H9 (cell line): ENCODE data around the gene NDP. TPM values are rescaled to one million over a fixed set of nuclear protein-coding genes. Genes with fewer than 3 reads are reported as not detected.

Experiments
- DNase-seq: peaks from one replicate; pipeline ENCODE4 v3.0.0-alpha.2; 2017
- H2AFZ ChIP-seq: one replicate; pipeline ENCODE4 v1.6.1; 2013; ENCODE audit warnings: mild to moderate bottlenecking, low read length, control low read depth, moderate library complexity
- H2AK5ac ChIP-seq: 2 replicates; pipeline ENCODE4 v1.6.1; 2013; ENCODE audit warnings: low read length, control low read depth, mixed read lengths; ENCODE audit not compliant: insufficient read length
- H2BK120ac ChIP-seq: one replicate; pipeline ENCODE4 v1.6.1; 2013; ENCODE audit warnings: low read depth, mild to moderate bottlenecking, low read length, control low read depth, inconsistent platforms; ENCODE audit not compliant: poor library complexity, severe bottlenecking
- H2BK12ac ChIP-seq: 2 replicates; pipeline ENCODE4 v1.6.1; 2013; ENCODE audit warnings: low read length, control low read depth, mixed read lengths, low read depth; ENCODE audit not compliant: insufficient read length
- H2BK15ac ChIP-seq: 2 replicates; pipeline ENCODE4 v1.6.1; 2013; ENCODE audit warnings: low read depth, low read length, control low read depth
- H2BK20ac ChIP-seq: one replicate; pipeline ENCODE4 v1.6.1; 2013; ENCODE audit warnings: low read depth, mild to moderate bottlenecking, low read length, control low read depth, inconsistent platforms; ENCODE audit not compliant: poor library complexity, severe bottlenecking
- H2BK5ac ChIP-seq: 2 replicates; pipeline ENCODE4 v1.6.1; 2013; ENCODE audit warnings: low read length, control low read depth, mixed read lengths; ENCODE audit not compliant: insufficient read length
- H3K14ac ChIP-seq: 2 replicates; pipeline ENCODE4 v1.6.1; 2013; ENCODE audit warnings: low read length, control low read depth; ENCODE audit not compliant: insufficient read depth
- H3K18ac ChIP-seq: 2 replicates; pipeline ENCODE4 v1.6.1; 2013; ENCODE audit warnings: low read depth, mild to moderate bottlenecking, mixed read lengths, low read length, control low read depth; ENCODE audit not compliant: insufficient read length
- H3K23ac ChIP-seq: 2 replicates; pipeline ENCODE4 v1.6.1; 2013; ENCODE audit warnings: low read length, control low read depth, mixed read lengths, low read depth; ENCODE audit not compliant: insufficient read length
- H3K23me2 ChIP-seq: 2 replicates; pipeline ENCODE4 v1.6.1; 2013; ENCODE audit warnings: low read depth, mild to moderate bottlenecking, mixed read lengths, low read length, control low read depth; ENCODE audit not compliant: insufficient read length, poor library complexity, severe bottlenecking
- H3K27ac ChIP-seq: 2 replicates; pipeline ENCODE4 v1.5.1; 2013; ENCODE audit warnings: low read length, control low read depth, mixed read lengths, low read depth; ENCODE audit not compliant: insufficient read length
- H3K27me3 ChIP-seq: 2 replicates; pipeline ENCODE4 v1.6.1; 2013; ENCODE audit warnings: low read length, control low read depth, inconsistent platforms; ENCODE audit not compliant: insufficient read depth
- H3K4ac ChIP-seq: 2 replicates; pipeline ENCODE4 v1.6.1; 2013; ENCODE audit warnings: low read depth, mild to moderate bottlenecking, control low read depth, inconsistent platforms, low read length, moderate library complexity
- H3K4me1 ChIP-seq: 2 replicates; pipeline ENCODE4 v1.6.1; 2013; ENCODE audit warnings: low read length, control low read depth, inconsistent platforms; ENCODE audit not compliant: insufficient read depth
- H3K4me2 ChIP-seq: 2 replicates; pipeline ENCODE4 v1.6.1; 2013; ENCODE audit warnings: low read length, control low read depth, mixed read lengths; ENCODE audit not compliant: insufficient read length, insufficient read depth
- H3K56ac ChIP-seq: 2 replicates; pipeline ENCODE4 v1.6.1; 2013; ENCODE audit warnings: low read depth, mild to moderate bottlenecking, mixed read lengths, low read length, control low read depth; ENCODE audit not compliant: insufficient read length
- H3K79me1 ChIP-seq: 2 replicates; pipeline ENCODE4 v1.6.1; 2013; ENCODE audit warnings: low read depth, mild to moderate bottlenecking, moderate library complexity, low read length, control low read depth, inconsistent platforms; ENCODE audit not compliant: insufficient read depth, poor library complexity, severe bottlenecking
- H3K79me2 ChIP-seq: 2 replicates; pipeline ENCODE4 v1.6.1; 2013; ENCODE audit warnings: low read length, control low read depth, inconsistent platforms; ENCODE audit not compliant: insufficient read depth
- H3K9ac ChIP-seq: 2 replicates; pipeline ENCODE4 v1.6.1; 2013; ENCODE audit warnings: low read length, control low read depth, mixed read lengths; ENCODE audit not compliant: insufficient read length; ENCODE audit errors: extremely low read depth
- H3K9me3 ChIP-seq: one replicate; pipeline ENCODE4 v1.6.1; 2013; ENCODE audit warnings: low read depth, low read length, inconsistent platforms; ENCODE audit not compliant: control insufficient read depth
- H3T11ph ChIP-seq: one replicate; pipeline ENCODE4 v1.6.1; 2013; ENCODE audit warnings: mild to moderate bottlenecking, low read length, control low read depth, inconsistent platforms
- H4K20me1 ChIP-seq: one replicate; pipeline ENCODE4 v1.6.1; 2013; ENCODE audit not compliant: control insufficient read depth, insufficient read length, insufficient read depth
- H4K5ac ChIP-seq: 2 replicates; pipeline ENCODE4 v1.6.1; 2013; ENCODE audit warnings: low read depth, mild to moderate bottlenecking, mixed read lengths, low read length, control low read depth; ENCODE audit not compliant: insufficient read length
- H4K8ac ChIP-seq: replicated peaks from 2 replicates; pipeline ENCODE4 v1.6.1; 2013; ENCODE audit warnings: low read length, control low read depth, mixed read lengths, low read depth; ENCODE audit not compliant: insufficient read length
- H4K91ac ChIP-seq: 2 replicates; pipeline ENCODE4 v1.6.1; 2013; ENCODE audit warnings: low read depth, mild to moderate bottlenecking, moderate library complexity, mixed read lengths, low read length, control low read depth; ENCODE audit not compliant: insufficient read length
- H3K27ac Mint-ChIP-seq, 3 experiments: 2 replicates in 2 of 3; 3 replicates in 1 of 3; pipeline ENCODE4 v1.8.0; 2020 to 2021; ENCODE audit warnings: mixed read lengths in 3 of 3, mild to moderate bottlenecking in 1 of 3, moderate library complexity in 1 of 3
- H3K27me3 Mint-ChIP-seq: 2 replicates; pipeline ENCODE4 v1.8.0; 2021; ENCODE audit warnings: low read depth, mild to moderate bottlenecking, moderate library complexity, mixed read lengths
- H3K36me3 Mint-ChIP-seq, 3 experiments: 2 replicates in 2 of 3; 3 replicates in 1 of 3; pipeline ENCODE4 v1.8.0; 2020 to 2021; ENCODE audit warnings: low read depth in 3 of 3, mixed read lengths in 3 of 3; ENCODE audit not compliant: insufficient read depth in 1 of 3
- H3K4me1 Mint-ChIP-seq, 2 experiments: 2 replicates each; pipeline ENCODE4 v1.8.0; 2020; ENCODE audit warnings: mixed read lengths in 2 of 2
- H3K4me3 Mint-ChIP-seq, 2 experiments: 2 replicates in 1 of 2; 3 replicates in 1 of 2; pipeline ENCODE4 v1.8.0; 2020 to 2021; ENCODE audit warnings: mild to moderate bottlenecking in 2 of 2, mixed read lengths in 2 of 2, moderate library complexity in 1 of 2
- H3K9me3 Mint-ChIP-seq, 2 experiments: 2 replicates in 1 of 2; 3 replicates in 1 of 2; pipeline ENCODE4 v1.8.0; 2020; ENCODE audit warnings: mild to moderate bottlenecking in 2 of 2, mixed read lengths in 2 of 2, moderate library complexity in 1 of 2
- CTCF ChIP-seq: fragments of 200-600 bp; sonication (generic); conservative IDR thresholded peaks from 3 replicates; pipeline ENCODE4 v1.8.0; 2021; ENCODE audit warnings: antibody characterized with exemption, mild to moderate bottlenecking
- WGBS: extraction: QIAGEN DNeasy Blood & Tissue Kit; methylation state at CpG from one replicate; pipeline ENCODE4 v1.1.7; 2013; ENCODE audit warnings: missing lambda C conversion rate, low lambda C conversion rate, mixed read lengths; ENCODE audit not compliant: insufficient read length; ENCODE audit errors: extremely low coverage; 5-methylcytosine and 5-hydroxymethylcytosine counted together
- total RNA-seq: library from RNA; stranded (reverse); gene quantifications from 2 replicates; pipeline ENCODE4 v1.2.1, GENCODE V29; 2021

The NDP gene
- total RNA-seq, 1 experiment from 2014 or later, result not detected

GRCh38 chrX:44003975-44004374 is 30.8 kb upstream of the NDP start:
- H3K27ac ChIP-seq, result no peak overlapping the region
- Mint-ChIP-seq H3K4me3 (no peak overlapping the region), H3K27ac (no peak overlapping the region), H3K9me3 (peaks cover 66 to 71% of the 10 kb centered on the region in 2 experiments), H3K36me3 (peaks cover 0 to 3% (median 2%) of the 10 kb centered on the region in 3 experiments; a peak in 2 of 7 replicates), H3K27me3 (peaks cover 2% of the 10 kb centered on the region), H3K4me1 (no peaks in the 10 kb centered on the region)
- H4K91ac ChIP-seq, result no peak overlapping the region
- no peak overlapping the region for H3K56ac ChIP-seq
- H4K20me1 ChIP-seq, result no peaks in the 10 kb centered on the region
- H4K5ac ChIP-seq, result no peak overlapping the region
- no peak overlapping the region for H2BK120ac ChIP-seq
- no peaks in the 10 kb centered on the region for H3K23me2 ChIP-seq
- no peaks in the 10 kb centered on the region for H3K27me3 ChIP-seq
- no peak overlapping the region for H2BK20ac ChIP-seq
- no peak overlapping the region for H3K14ac ChIP-seq
- no peaks in the 10 kb centered on the region for H3K4me1 ChIP-seq
- no peaks in the 10 kb centered on the region for H3K79me2 ChIP-seq
- no peaks in the 10 kb centered on the region for H3K79me1 ChIP-seq
- no peak overlapping the region for H2BK15ac ChIP-seq
- no peak overlapping the region for H2BK5ac ChIP-seq
- no peak overlapping the region for H2AFZ ChIP-seq
- H2AK5ac ChIP-seq, result no peak overlapping the region
- H3K9ac ChIP-seq, result no peak overlapping the region
- H3K4ac ChIP-seq, result no peak overlapping the region
- no peak for TF ChIP-seq CTCF
- H3K18ac ChIP-seq, result no peak overlapping the region
- H3K4me2 ChIP-seq, result no peak overlapping the region
- H4K8ac ChIP-seq, result no peak overlapping the region
- peaks cover 19% of the 10 kb centered on the region for H3K9me3 ChIP-seq
- no peak overlapping the region for H2BK12ac ChIP-seq
- WGBS, result no CpG with 5 or more reads among the region's 3 CpGs
- no peak for DNase-seq
- no peak overlapping the region for H3T11ph ChIP-seq
- H3K23ac ChIP-seq, result no peak overlapping the region
